Activated naive CD8-positive, alpha-beta T cell treated with anti-CD3 and anti-CD28 coated beads for 36 hours (primary cell): ENCODE data around the gene OTOP2. TPM values are rescaled to one million over a fixed set of nuclear protein-coding genes. Genes with fewer than 3 reads are reported as not detected.
A peak's percentile ranks its signal among the peaks of the same experiment; 100 is the strongest.
"Not testable (repeated sequence)": the region's sequence is repeated elsewhere in the genome, so short reads cannot be mapped to it uniquely, and the experiment has no call there.

Experiments used
- DNase-seq: peaks from one replicate; pipeline ENCODE4 v3.0.0; 2021
- H3K27ac Mint-ChIP-seq: one replicate; pipeline ENCODE4 v1.8.0; 2022; ENCODE audit warnings: mild to moderate bottlenecking, moderate library complexity, mixed read lengths
- H3K27me3 Mint-ChIP-seq: one replicate; pipeline ENCODE4 v1.8.0; 2022; ENCODE audit warnings: mild to moderate bottlenecking, mixed read lengths
- H3K36me3 Mint-ChIP-seq: one replicate; pipeline ENCODE4 v1.8.0; 2021; ENCODE audit warnings: mild to moderate bottlenecking, mixed read lengths
- H3K4me1 Mint-ChIP-seq: one replicate; pipeline ENCODE4 v1.8.0; 2021; ENCODE audit warnings: mixed read lengths
- H3K4me3 Mint-ChIP-seq: one replicate; pipeline ENCODE4 v1.8.0; 2022; ENCODE audit warnings: mild to moderate bottlenecking, moderate library complexity, mixed read lengths
- H3K9me3 Mint-ChIP-seq: one replicate; pipeline ENCODE4 v1.8.0; 2022; ENCODE audit warnings: mixed read lengths
- total RNA-seq, 2 experiments: library from RNA; stranded (reverse); gene quantifications; one replicate each; pipeline ENCODE4 v1.2.3, GENCODE V29; 2021

Gene OTOP2
- total RNA-seq, 2 experiments from 2014 or later = not detected

DNA sequence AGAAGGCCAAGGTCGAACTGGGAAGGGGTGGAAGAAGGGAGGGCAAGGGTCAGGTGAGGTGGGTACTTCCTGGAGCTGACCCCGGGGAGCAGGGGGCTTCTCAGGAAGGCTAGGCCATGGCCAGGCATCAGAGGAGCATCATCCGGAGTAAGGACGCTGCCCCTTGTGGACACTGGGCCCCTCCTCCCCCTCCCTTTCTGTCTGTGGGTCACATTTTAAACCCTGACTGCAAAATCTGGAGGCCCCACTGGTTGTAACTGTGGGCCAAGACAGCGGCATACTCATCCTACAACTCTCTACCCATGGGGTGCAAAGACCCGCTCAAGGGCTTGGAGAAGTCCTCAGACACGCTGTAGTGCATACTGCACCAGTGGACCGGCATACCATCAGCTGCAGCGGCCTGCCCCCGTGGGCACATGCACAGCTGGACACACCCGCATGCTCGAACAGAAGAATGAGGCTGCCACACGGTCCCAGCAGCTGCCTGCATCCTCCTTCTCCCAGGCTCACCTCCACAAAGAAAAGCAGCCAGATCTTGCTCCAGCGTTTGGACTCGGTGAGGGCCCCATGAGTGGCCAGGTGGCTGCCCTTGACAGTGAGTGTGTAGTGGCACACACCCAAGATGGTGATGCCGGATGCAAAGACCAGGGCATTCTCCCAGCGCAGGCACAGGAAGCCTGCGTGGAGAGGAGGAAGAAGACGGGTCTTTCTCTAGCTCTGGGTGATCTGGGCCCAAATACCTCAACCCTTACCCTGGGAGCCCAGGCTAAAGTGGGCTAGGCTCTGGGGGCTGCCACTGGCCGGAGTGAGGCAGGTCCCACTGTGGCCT, 31.8 kb upstream of the OTOP2 start:
- no peak for DNase-seq
- Mint-ChIP-seq H3K9me3 (no peaks in the 10 kb centered on the region), H3K27me3 (peaks cover 56% of the 10 kb centered on the region), H3K4me3 (no peak overlapping the region), H3K36me3 (no peaks in the 10 kb centered on the region), H3K27ac (no peak overlapping the region), H3K4me1 (peaks cover 2% of the 10 kb centered on the region)

DNA sequence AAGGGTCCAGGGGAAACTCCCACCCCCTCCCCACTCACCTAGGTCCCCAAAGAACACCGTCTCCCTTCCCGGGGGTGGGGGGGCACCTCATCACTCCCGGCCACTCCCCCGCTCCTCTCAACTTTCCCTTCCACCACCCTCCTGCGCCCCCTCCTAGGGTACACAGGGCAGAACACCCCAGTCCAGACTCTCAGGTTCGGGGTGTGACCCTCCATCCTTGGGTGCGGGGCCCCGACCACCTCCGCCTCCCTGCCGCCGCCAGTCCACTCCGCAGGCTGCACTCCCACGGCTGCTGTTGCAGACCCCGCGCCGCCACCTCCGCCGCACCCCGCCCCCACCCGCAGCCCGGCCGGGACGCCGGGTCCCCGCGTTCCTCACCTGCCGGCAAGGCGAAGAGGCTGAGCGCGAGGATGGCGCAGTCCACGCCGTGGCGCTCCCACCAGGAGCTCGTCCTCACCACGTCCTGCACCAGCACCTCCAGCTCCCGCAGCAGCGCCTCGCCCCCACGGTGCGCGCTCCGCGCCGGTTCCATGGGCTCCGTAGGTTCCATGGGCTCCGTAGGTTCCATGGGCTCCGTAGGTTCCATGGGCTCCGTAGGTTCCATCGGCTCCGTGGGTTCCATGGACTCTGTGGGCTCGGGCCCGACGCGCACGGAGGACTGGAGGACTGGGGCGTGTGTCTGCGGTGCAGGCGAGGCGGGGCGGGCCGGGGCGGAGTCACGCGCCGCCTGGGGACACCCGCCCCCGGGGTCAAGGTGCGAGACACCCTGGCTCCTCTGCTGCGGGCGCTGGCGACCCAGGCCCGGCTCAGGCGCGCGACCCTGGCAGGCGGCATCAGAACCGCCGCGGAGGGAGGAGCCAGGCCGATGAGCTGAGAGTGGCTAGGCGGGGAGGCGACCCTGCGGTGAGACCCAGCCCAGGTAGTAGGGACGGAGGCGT, 30.8 kb upstream of the OTOP2 start, which contains the start of gene FADS6:
Gene FADS6 (minus strand): TSS at position 660 of the 938 bp plus-strand sequence. CDS start 38 bp downstream, at position 622.
- Mint-ChIP-seq H3K36me3 (no peaks in the 10 kb centered on the region), H3K4me1 (peaks cover 2% of the 10 kb centered on the region), H3K4me3 (peak within 1 kb of the TSS; percentile 48), H3K27ac (no peak within 1 kb of the TSS), H3K27me3 (peaks cover 54% of the 10 kb centered on the region), H3K9me3 (no peaks in the 10 kb centered on the region)
- DNase-seq = peak; percentile 15

DNA sequence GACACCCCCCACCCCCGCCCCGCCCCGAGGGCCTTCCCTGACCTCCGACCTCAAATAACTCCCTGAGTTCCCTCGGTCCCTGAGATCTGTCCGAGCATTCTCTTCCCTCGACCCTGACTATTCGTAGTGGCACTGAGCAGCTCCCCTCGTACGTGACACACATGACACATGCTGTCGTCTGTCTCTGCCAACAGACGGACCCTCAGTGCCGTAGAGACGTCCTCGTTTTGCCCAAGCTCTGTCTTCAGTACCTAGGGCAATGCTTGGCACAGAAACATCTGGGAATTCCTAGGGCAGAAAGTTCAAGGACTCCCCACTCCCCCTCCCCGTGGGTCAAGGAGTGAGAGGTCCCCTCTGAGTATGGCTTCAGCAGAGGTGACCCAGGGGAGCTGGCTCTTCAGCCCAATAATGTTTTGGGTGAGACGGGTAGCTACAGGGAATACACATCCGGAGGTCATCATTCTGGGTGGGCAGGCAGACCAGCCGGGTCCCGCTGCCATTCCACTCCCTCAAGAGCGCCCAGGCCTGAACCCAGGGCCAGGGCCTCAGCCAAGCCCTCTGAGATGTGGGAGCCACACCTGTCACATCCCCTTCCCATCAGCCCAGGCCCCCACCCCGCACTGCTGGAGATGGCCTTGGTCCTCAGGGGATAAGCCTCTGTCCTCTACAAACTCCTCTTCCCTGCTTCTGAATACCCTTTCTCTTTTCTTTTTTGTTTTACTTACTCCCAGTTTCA, 30.0 kb upstream of the OTOP2 start:
- no peak overlapping the region for H3K27ac Mint-ChIP-seq
- H3K27me3 Mint-ChIP-seq = peaks cover 54% of the 10 kb centered on the region
- H3K36me3 Mint-ChIP-seq = no peaks in the 10 kb centered on the region
- DNase-seq = no peak
- H3K4me3 Mint-ChIP-seq = peak overlapping the region; percentile 48
- no peaks in the 10 kb centered on the region for H3K9me3 Mint-ChIP-seq
- peaks cover 2% of the 10 kb centered on the region for H3K4me1 Mint-ChIP-seq

DNA sequence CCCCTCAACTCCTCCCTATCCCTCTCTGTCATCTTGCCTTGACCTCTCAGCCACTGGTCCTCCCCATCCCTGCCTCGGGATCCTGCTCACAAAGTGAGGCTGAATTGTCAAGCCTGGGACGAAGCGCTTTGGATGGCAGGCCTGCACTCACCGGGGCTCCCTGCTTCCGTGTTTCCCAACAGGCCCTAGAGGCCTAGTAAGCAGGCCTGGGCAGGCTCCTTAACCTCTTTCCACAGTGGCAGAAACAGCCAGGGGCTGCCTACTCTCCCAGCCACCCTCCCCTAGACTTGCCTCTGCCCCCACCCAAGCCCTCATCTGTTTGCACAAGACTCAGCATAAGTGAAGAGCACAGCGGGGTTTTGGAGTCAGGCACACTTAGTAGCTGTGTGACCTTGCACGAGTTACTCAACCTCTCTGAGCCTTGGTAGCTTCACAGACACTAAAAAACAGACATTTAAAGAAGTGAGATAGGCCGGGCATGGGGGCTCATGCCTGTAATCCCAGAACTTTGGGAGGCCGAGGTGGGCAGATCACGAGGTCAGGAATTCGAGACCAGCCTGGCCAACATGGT, 25.6 kb upstream of the OTOP2 start:
- H3K9me3 Mint-ChIP-seq = no peaks in the 10 kb centered on the region
- H3K27me3 Mint-ChIP-seq = peaks cover 40% of the 10 kb centered on the region
- peaks cover 2% of the 10 kb centered on the region for H3K4me1 Mint-ChIP-seq
- DNase-seq = no peak
- no peak overlapping the region for H3K27ac Mint-ChIP-seq
- H3K36me3 Mint-ChIP-seq = no peaks in the 10 kb centered on the region
- no peak overlapping the region for H3K4me3 Mint-ChIP-seq

DNA sequence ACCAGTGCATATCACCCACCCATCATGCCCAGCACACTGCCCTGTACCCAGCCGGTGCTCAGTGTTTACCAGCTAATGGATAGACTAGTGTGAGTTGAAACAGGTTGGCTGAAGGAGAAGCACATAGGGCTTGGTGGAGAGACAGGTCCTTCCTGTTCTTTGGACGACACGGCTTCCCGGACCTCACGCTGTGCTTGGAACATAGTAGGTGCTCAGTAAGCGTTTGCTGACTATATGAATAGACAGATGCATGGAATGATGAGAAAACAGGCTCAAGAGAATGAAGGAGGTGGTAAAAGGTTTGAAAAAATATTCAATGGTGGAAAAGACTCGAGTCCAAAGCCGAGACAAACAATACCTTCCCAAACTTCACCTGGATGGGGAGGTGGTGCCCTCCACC, 23.9 kb upstream of the OTOP2 start:
- Mint-ChIP-seq H3K4me1 (peaks cover 3% of the 10 kb centered on the region), H3K36me3 (no peaks in the 10 kb centered on the region), H3K27ac (no peak overlapping the region), H3K27me3 (peaks cover 30% of the 10 kb centered on the region), H3K4me3 (no peak overlapping the region), H3K9me3 (no peaks in the 10 kb centered on the region)
- no peak for DNase-seq

DNA sequence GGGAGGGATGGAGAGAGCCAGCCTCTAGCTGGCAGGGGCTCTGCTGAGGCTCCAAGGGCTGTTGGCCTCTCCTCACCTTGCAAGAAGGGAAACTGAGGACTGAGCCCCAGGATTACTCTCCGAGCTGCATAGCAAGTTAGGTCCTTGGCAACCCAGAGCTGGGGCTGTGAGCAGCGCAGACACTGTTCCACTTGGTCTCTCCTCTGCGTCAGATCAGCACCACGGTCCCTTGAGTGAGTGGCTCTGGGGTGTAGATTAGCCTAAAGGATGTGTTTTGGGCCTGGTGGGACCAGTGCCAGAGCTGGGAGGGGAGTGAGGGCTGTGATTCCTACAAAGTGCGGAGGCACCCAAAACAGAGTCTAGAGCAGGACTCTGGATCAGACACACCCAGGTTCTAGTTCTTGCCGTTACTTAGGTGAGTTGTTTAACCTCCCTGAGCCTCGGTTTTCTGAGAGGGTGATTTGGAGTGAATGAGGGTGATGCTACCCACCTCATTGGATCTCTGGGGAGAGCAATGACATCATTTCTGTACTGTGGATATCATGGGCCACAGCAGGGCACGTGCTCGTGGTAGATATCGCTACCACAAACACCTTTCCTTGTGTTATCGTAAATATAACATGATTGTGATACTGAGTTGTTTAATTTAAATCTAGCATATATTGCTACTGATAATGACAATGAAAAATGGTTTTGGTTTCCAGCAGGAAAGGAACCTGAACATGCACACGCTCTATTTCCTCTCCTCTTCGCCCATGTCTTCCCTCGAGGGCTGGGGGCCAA, 22.5 kb upstream of the OTOP2 start:
- no peak for DNase-seq
- Mint-ChIP-seq H3K9me3 (no peaks in the 10 kb centered on the region), H3K27me3 (peaks cover 18% of the 10 kb centered on the region), H3K4me1 (peaks cover 5% of the 10 kb centered on the region), H3K36me3 (no peaks in the 10 kb centered on the region), H3K4me3 (no peak overlapping the region), H3K27ac (no peak overlapping the region)

DNA sequence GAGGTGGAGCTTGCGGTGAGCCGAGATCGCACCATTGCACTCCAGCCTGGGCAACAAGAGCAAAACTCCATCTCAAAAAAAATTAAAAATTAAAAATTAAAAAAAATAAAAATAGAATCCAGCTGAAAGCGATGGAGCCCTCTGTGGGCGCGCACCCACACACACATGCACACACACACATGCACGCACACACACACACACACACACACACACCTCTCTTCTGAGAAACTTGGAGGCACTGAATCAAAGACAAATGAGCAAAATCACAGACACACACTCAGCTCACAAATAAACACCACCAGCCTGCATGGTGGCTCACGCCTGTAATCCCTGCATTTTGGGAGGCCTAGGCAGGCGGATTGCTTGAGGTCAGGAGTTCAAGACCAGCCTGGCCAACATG, 21.0 kb upstream of the OTOP2 start:
- Mint-ChIP-seq H3K27ac (no peak overlapping the region), H3K4me3 (no peak overlapping the region), H3K9me3 (no peaks in the 10 kb centered on the region), H3K27me3 (peaks cover 18% of the 10 kb centered on the region), H3K36me3 (no peaks in the 10 kb centered on the region), H3K4me1 (peaks cover 5% of the 10 kb centered on the region)
- DNase-seq = no peak

DNA sequence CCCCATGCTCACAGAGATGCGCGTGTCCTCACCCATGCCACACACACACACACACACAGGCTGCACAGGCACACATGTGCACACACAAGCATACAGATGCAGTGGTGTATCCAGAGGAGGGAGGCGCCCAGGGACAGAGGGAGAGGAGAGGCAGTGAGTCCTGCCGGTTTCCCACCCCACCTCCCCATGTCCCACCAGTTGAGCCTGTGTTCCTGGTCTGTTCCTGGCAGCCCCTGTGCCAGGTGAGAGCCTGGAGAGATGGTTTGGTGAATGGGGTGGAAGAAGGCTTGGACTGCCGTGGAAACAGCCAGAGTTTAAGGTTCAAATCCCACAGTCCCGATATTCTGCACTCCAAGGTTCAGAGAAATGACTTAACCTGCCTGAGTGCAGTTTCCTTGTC, 20.4 kb upstream of the OTOP2 start:
- no peak overlapping the region for H3K4me3 Mint-ChIP-seq
- no peak overlapping the region for H3K27ac Mint-ChIP-seq
- peaks cover 18% of the 10 kb centered on the region for H3K27me3 Mint-ChIP-seq
- H3K4me1 Mint-ChIP-seq = peaks cover 5% of the 10 kb centered on the region
- H3K9me3 Mint-ChIP-seq = no peaks in the 10 kb centered on the region
- no peak for DNase-seq
- H3K36me3 Mint-ChIP-seq = no peaks in the 10 kb centered on the region

DNA sequence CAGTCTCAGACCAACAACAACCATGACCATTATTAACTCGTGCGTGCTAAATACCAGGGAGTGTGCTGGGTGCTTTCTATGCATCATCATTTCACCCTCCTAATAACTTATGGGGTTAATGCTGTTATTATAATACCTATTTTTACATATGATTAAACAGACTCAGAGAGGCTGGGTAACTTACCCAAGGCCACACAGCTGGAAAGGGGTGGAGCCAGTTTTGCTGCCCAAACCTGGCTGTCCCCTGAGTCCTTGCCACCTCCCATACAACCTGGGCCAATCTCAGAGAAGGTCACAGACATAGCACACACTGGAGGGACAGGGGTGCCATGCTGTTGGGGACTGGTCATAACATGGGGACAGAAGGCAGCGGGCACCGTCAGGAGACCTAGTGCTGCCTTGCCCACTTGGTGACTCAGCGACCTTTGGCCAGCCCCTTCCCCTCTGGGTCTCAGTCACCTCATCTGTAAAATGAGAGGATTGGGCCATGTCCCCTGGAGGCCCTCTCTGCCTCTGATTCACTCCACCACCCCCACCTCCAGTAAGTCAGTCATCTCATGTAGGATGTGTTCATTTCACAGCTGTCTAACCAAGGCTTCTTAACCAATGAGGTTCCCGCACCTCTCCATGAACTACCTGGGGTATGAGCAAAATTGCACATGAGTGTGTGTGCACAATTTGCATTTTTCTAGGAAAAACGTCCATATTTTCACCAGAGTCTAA, 19.2 kb upstream of the OTOP2 start:
- no peaks in the 10 kb centered on the region for H3K9me3 Mint-ChIP-seq
- DNase-seq = no peak
- no peaks in the 10 kb centered on the region for H3K36me3 Mint-ChIP-seq

DNA sequence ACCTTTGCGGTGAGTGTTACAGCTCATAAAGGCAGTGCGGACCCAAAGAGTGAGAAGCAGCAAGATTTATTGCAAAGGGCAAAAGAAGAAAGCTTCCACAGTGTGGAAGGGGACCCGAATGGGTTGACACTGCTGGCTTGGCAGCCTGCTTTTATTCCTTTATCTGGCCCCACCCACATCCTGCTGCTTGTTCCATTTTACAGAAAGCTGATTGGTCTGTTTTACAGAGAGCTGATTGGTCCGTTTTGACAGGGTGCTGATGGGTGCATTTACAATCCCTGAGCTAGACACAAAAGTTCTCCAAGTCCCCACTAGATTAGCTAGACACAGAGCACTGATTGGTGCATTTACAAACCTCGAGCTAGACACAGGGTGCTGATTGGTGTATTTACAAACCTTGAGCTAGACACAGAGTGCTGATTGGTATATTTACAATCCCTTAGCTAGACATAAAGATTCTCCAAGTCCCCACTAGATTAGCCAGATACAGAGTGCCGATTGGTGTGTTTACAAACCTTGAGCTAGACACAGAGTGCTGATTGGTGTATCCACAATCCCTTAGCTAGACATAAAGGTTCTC, 17.8 kb upstream of the OTOP2 start:
- H3K9me3 Mint-ChIP-seq, H3K4me3 Mint-ChIP-seq, H3K4me1 Mint-ChIP-seq, DNase-seq, H3K27ac Mint-ChIP-seq, H3K36me3 Mint-ChIP-seq: not testable (repeated sequence)
- peaks cover 18% of the 10 kb centered on the region for H3K27me3 Mint-ChIP-seq

More for the DNA sequence above, 19.2 kb upstream of the OTOP2 start:
- H3K27me3 Mint-ChIP-seq = peaks cover 18% of the 10 kb centered on the region
- H3K4me3 Mint-ChIP-seq = no peak overlapping the region
- H3K4me1 Mint-ChIP-seq = peaks cover 5% of the 10 kb centered on the region
- H3K27ac Mint-ChIP-seq = no peak overlapping the region

DNA sequence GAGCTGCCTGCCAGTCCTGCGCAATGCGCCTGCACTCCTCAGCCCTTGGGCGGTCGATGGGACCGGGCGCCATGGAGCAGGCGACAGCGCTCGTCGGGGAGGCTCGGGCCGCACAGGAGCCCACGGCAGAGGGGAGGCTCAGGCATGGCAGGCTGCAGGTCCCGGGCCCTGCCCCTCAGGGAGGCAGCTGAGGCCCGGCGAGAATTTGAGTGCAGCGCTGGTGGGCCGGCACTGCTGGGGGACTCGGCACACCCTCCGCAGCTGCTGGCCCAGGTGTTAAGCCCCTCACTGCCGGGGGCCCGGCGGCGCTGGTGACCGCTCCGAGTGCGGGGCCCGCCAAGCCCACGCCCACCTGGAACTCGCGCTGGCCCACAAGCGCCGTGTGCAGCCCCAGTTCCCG, 17.1 kb upstream of the OTOP2 start:
- Mint-ChIP-seq H3K27ac (no peak overlapping the region), H3K4me1 (peaks cover 5% of the 10 kb centered on the region), H3K27me3 (peaks cover 13% of the 10 kb centered on the region)

DNA sequence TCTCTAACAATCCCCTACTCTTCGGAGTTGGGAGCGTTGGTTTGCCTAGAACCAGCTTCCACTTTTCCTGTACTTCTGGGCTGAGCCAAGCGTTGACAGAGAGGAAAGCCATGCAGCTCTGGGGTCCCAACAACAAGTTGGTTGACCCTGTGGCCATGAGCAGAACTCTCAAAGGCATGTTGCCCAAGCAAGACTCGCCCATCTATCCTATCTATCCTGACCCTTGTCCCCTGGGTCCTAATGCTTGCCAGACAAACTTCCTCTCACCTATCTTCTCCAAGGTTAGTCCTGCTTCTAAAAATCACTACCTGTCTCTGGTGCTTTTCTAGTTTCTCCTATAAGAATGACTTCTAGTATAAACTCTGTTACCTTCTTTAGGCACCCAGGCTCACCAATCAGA, 15.0 kb upstream of the OTOP2 start:
- not testable (repeated sequence) for H3K36me3 Mint-ChIP-seq, H3K27me3 Mint-ChIP-seq, DNase-seq, H3K9me3 Mint-ChIP-seq, H3K27ac Mint-ChIP-seq, H3K4me3 Mint-ChIP-seq, H3K4me1 Mint-ChIP-seq

More for the DNA sequence above, 17.1 kb upstream of the OTOP2 start:
- H3K36me3 Mint-ChIP-seq = no peaks in the 10 kb centered on the region
- H3K9me3 Mint-ChIP-seq = no peaks in the 10 kb centered on the region
- no peak overlapping the region for H3K4me3 Mint-ChIP-seq
- no peak for DNase-seq

DNA sequence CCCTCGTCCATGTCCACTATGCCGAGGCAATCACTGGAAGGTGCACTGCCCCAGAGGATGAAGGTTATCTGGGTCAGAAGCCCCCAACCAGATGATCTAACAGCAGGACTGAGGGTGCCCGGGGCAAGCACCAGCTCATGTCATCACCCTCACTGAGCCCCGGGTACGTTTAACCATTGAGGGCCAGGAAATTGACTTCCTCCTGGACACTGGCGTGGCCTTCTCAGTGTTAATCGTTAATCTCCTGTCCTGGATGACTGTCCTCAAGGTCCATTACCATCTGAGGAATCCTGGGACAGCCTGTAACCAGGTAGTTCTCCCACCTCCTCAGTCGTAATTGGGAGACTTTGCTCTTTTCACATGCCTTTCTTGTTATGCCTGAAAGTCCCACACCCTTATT, 12.7 kb upstream of the OTOP2 start:
- not testable (repeated sequence) for H3K27me3 Mint-ChIP-seq, H3K9me3 Mint-ChIP-seq, H3K36me3 Mint-ChIP-seq, H3K4me1 Mint-ChIP-seq, DNase-seq, H3K27ac Mint-ChIP-seq, H3K4me3 Mint-ChIP-seq
